Measurements from ENCODE around the gene UBAP1.
"Not testable (repeated sequence)": the region's sequence is repeated elsewhere in the genome, so short reads cannot be mapped to it uniquely, and the experiment has no call there.

Gene UBAP1

GRCh38 chr9:34211395-34211794, 32.6 kb downstream of the UBAP1 start:
- Histone ChIP-seq H3K9ac (ENCODE audit: low read length) (no peak overlapping the region), H3K4me1 (ENCODE audit: low read length) (no peaks in the 10 kb centered on the region), H3K9me3 (replicated peaks; ENCODE audit: insufficient read depth, low read length) (no peaks in the 10 kb centered on the region), H4K20me1 (ENCODE audit: insufficient read depth, low read length) (no peaks in the 10 kb centered on the region), H3F3A (ENCODE audit: insufficient read depth, low read length) (no peaks in the 10 kb centered on the region), H3K27me3 (replicated peaks; ENCODE audit: insufficient read depth, low read length) (no peaks in the 10 kb centered on the region), H3K4me3 (ENCODE audit: low read length) (no peak overlapping the region), H3K27ac (ENCODE audit: low read length) (no peak overlapping the region), H2AFZ (ENCODE audit: low read length) (no peak overlapping the region), H3K36me3 (replicated peaks; ENCODE audit: insufficient read depth, low read length) (no peaks in the 10 kb centered on the region), H3K9me2 (replicated peaks; ENCODE audit: insufficient read depth, low read length) (no peaks in the 10 kb centered on the region), H3K79me2 (ENCODE audit: low read length) (peaks cover 40% of the 10 kb centered on the region), H3K4me2 (ENCODE audit: low read depth, low read length) (no peak overlapping the region)
- TF ChIP-seq EZH2 (optimal IDR thresholded peaks at IDR 0.05; ENCODE audit: low read depth, low read length) (no peak), CTCF (IDR thresholded peaks at IDR 0.05; ENCODE audit: low read length) (no peak), EZH2phosphoT487 (IDR thresholded peaks at IDR 0.05; ENCODE audit: low read length) (no peak)
- no peak for DNase-seq

GRCh38 chr9:34214354-34215000, 35.6 kb downstream of the UBAP1 start:
- not testable (repeated sequence) for H4K20me1 ChIP-seq (ENCODE audit: insufficient read depth, low read length); DNase-seq; H3K9ac ChIP-seq (ENCODE audit: low read length); H3K27me3 ChIP-seq (replicated peaks; ENCODE audit: insufficient read depth, low read length); H3K4me3 ChIP-seq (ENCODE audit: low read length); H3F3A ChIP-seq (ENCODE audit: insufficient read depth, low read length); H3K9me2 ChIP-seq (replicated peaks; ENCODE audit: insufficient read depth, low read length); H3K36me3 ChIP-seq (replicated peaks; ENCODE audit: insufficient read depth, low read length); H2AFZ ChIP-seq (ENCODE audit: low read length); H3K4me1 ChIP-seq (ENCODE audit: low read length); H3K4me2 ChIP-seq (ENCODE audit: low read depth, low read length); H3K27ac ChIP-seq (ENCODE audit: low read length); H3K9me3 ChIP-seq (replicated peaks; ENCODE audit: insufficient read depth, low read length)
- H3K79me2 ChIP-seq (ENCODE audit: low read length): peaks cover 29% of the 10 kb centered on the region

GRCh38 chr9:34216325-34216724, 37.5 kb downstream of the UBAP1 start:
- Histone ChIP-seq H3K27me3 (replicated peaks; ENCODE audit: insufficient read depth, low read length) (no peaks in the 10 kb centered on the region), H2AFZ (ENCODE audit: low read length) (no peak overlapping the region), H3K4me3 (ENCODE audit: low read length) (no peak overlapping the region), H3F3A (ENCODE audit: insufficient read depth, low read length) (no peaks in the 10 kb centered on the region), H3K9ac (ENCODE audit: low read length) (no peak overlapping the region), H3K79me2 (ENCODE audit: low read length) (peaks cover 20% of the 10 kb centered on the region), H3K36me3 (replicated peaks; ENCODE audit: insufficient read depth, low read length) (no peaks in the 10 kb centered on the region), H3K9me3 (replicated peaks; ENCODE audit: insufficient read depth, low read length) (no peaks in the 10 kb centered on the region), H4K20me1 (ENCODE audit: insufficient read depth, low read length) (no peaks in the 10 kb centered on the region), H3K4me2 (ENCODE audit: low read depth, low read length) (no peak overlapping the region), H3K27ac (ENCODE audit: low read length) (no peak overlapping the region), H3K9me2 (replicated peaks; ENCODE audit: insufficient read depth, low read length) (no peaks in the 10 kb centered on the region), H3K4me1 (ENCODE audit: low read length) (no peaks in the 10 kb centered on the region)
- TF ChIP-seq EZH2 (optimal IDR thresholded peaks at IDR 0.05; ENCODE audit: low read depth, low read length) (no peak), CTCF (IDR thresholded peaks at IDR 0.05; ENCODE audit: low read length) (no peak), EZH2phosphoT487 (IDR thresholded peaks at IDR 0.05; ENCODE audit: low read length) (no peak)
- no peak for DNase-seq

- H3K9me2 ChIP-seq (replicated peaks; ENCODE audit: insufficient read depth, low read length); H3K4me2 ChIP-seq (ENCODE audit: low read depth, low read length); H3K4me3 ChIP-seq (ENCODE audit: low read length); H3K4me1 ChIP-seq (ENCODE audit: low read length); H3F3A ChIP-seq (ENCODE audit: insufficient read depth, low read length); H3K27me3 ChIP-seq (replicated peaks; ENCODE audit: insufficient read depth, low read length); H3K9ac ChIP-seq (ENCODE audit: low read length); H2AFZ ChIP-seq (ENCODE audit: low read length); H3K36me3 ChIP-seq (replicated peaks; ENCODE audit: insufficient read depth, low read length); H3K27ac ChIP-seq (ENCODE audit: low read length); DNase-seq; H3K9me3 ChIP-seq (replicated peaks; ENCODE audit: insufficient read depth, low read length); H4K20me1 ChIP-seq (ENCODE audit: insufficient read depth, low read length): not testable (repeated sequence)
- peaks cover 15% of the 10 kb centered on the region for H3K79me2 ChIP-seq (ENCODE audit: low read length)
Measured at GRCh38 chr9:34217015-34217414, 38.2 kb downstream of the UBAP1 start.
